GM19463 (cell line): ENCODE data around the gene CUEDC2.

Experiments used
- ATAC-seq: cut with Tn5 transposase; IDR thresholded peaks from one replicate; pipeline ENCODE4 v1.9.1; 2021; ENCODE audit warnings: mild to moderate bottlenecking, moderate library complexity; ENCODE audit not compliant: unreplicated experiment

Gene CUEDC2

GRCh38 chr10:102426803-102427287 is 5.5 kb downstream of the CUEDC2 start:
- no peak for ATAC-seq

GRCh38 chr10:102425444-102425843 is 6.9 kb downstream of the CUEDC2 start:
- no peak for ATAC-seq

- ATAC-seq, result no peak
Measured at GRCh38 chr10:102424916-102425315, 7.5 kb downstream of the CUEDC2 start.

GRCh38 chr10:102424145-102424544 is 8.2 kb downstream of the CUEDC2 start:
- ATAC-seq, result no peak

GRCh38 chr10:102423372-102423968 is 8.9 kb downstream of the CUEDC2 start:
- no peak for ATAC-seq

- no peak for ATAC-seq
Measured at GRCh38 chr10:102422545-102423129, 9.7 kb downstream of the CUEDC2 start.

GRCh38 chr10:102421757-102422512 is 10.4 kb downstream of the CUEDC2 start:
- ATAC-seq, result no peak

- no peak for ATAC-seq
Measured at GRCh38 chr10:102421507-102421756, 10.9 kb downstream of the CUEDC2 start.

- ATAC-seq, result peak; percentile 75
Measured at GRCh38 chr10:102420714-102421506, 11.5 kb downstream of the CUEDC2 start, which contains the start of gene FBXL15. FBXL15 (plus strand) TSS chr10:102420836; CDS start chr10:102421130, 294 bp downstream.

- ATAC-seq, result no peak
Measured at GRCh38 chr10:102420181-102420713, 12.1 kb downstream of the CUEDC2 start.

GRCh38 chr10:102419269-102420180 is 12.8 kb downstream of the CUEDC2 start:
- no peak for ATAC-seq

GRCh38 chr10:102418622-102419268 is 13.6 kb downstream of the CUEDC2 start, which contains the start of gene PSD:
PSD (minus strand) TSS chr10:102418785; CDS start chr10:102417038, 1,747 bp downstream.
- ATAC-seq, result no peak

- ATAC-seq, result no peak
Measured at GRCh38 chr10:102416695-102417094, 15.7 kb downstream of the CUEDC2 start.

GRCh38 chr10:102416283-102416682 is 16.1 kb downstream of the CUEDC2 start:
- no peak for ATAC-seq

- no peak for ATAC-seq
Measured at GRCh38 chr10:102414749-102415148, 17.6 kb downstream of the CUEDC2 start.

GRCh38 chr10:102413806-102414561 is 18.4 kb downstream of the CUEDC2 start:
- no peak for ATAC-seq

- ATAC-seq, result no peak
Measured at GRCh38 chr10:102413053-102413705, 19.2 kb downstream of the CUEDC2 start.

- ATAC-seq, result no peak
Measured at GRCh38 chr10:102412293-102412692, 20.1 kb downstream of the CUEDC2 start.
